IPS-20b (cell line): Measurements from ENCODE around the gene POLR1G.
"Not testable (repeated sequence)": the region's sequence is repeated elsewhere in the genome, so short reads cannot be mapped to it uniquely, and the experiment has no call there.

Experiments used
- H3K27ac ChIP-seq: one replicate; pipeline ENCODE4 v1.5.1; 2013; ENCODE audit warnings: low read length
- H3K27me3 ChIP-seq: 2 replicates; pipeline ENCODE4 v1.6.1; 2013; ENCODE audit warnings: mild to moderate bottlenecking, low read length, inconsistent platforms; ENCODE audit not compliant: insufficient read depth
- H3K36me3 ChIP-seq: 2 replicates; pipeline ENCODE4 v1.6.1; 2013; ENCODE audit warnings: low read depth, mild to moderate bottlenecking, inconsistent platforms, low read length, moderate library complexity; ENCODE audit not compliant: insufficient read depth
- H3K4me1 ChIP-seq: 2 replicates; pipeline ENCODE4 v1.6.1; 2013; ENCODE audit warnings: mild to moderate bottlenecking, control low read depth, inconsistent platforms, low read length, moderate library complexity; ENCODE audit not compliant: insufficient read depth
- H3K4me3 ChIP-seq: 2 replicates; pipeline ENCODE4 v1.5.1; 2013; ENCODE audit warnings: mild to moderate bottlenecking, low read length, inconsistent platforms
- H3K9ac ChIP-seq: 2 replicates; pipeline ENCODE4 v1.6.1; 2013; ENCODE audit warnings: low read depth, mild to moderate bottlenecking, inconsistent platforms, low read length, moderate library complexity
- H3K9me3 ChIP-seq: 2 replicates; pipeline ENCODE4 v1.6.1; 2013; ENCODE audit warnings: mild to moderate bottlenecking, low read depth, low read length, inconsistent platforms; ENCODE audit not compliant: insufficient read depth

The POLR1G gene

GRCh38 chr19:45424191-45425058 is 18.0 kb downstream of the POLR1G start:
- peak overlapping the region; percentile 70 for H3K27ac ChIP-seq
- peak overlapping the region; percentile 89 for H3K9ac ChIP-seq
- H3K27me3 ChIP-seq: peaks cover 5% of the 10 kb centered on the region; the same call in 1 of the 2 replicates
- 0 out of 2 replicates have a peak, but pooled peaks cover 6% of the 10 kb centered on the region for H3K36me3 ChIP-seq
- no peaks in the 10 kb centered on the region; the same call in 1 of the 2 replicates for H3K4me1 ChIP-seq
- H3K4me3 ChIP-seq: peak overlapping the region; percentile 85
- no peaks in the 10 kb centered on the region for H3K9me3 ChIP-seq

GRCh38 chr19:45428384-45429231 is 22.2 kb downstream of the POLR1G start:
- Histone ChIP-seq H3K27me3 (peaks cover 5% of the 10 kb centered on the region; the same call in 1 of the 2 replicates), H3K4me3 (peak overlapping the region; percentile 74), H3K9ac (peak overlapping the region; percentile 41; the same call in 1 of the 2 replicates), H3K9me3 (no peaks in the 10 kb centered on the region), H3K4me1 (no peaks in the 10 kb centered on the region; the same call in 1 of the 2 replicates), H3K36me3 (no peaks in the 10 kb centered on the region), H3K27ac (no peak overlapping the region)

GRCh38 chr19:45429896-45430295 is 23.5 kb downstream of the POLR1G start:
- not testable (repeated sequence) for H3K36me3 ChIP-seq, H3K9me3 ChIP-seq, H3K27ac ChIP-seq, H3K27me3 ChIP-seq, H3K9ac ChIP-seq, H3K4me1 ChIP-seq, H3K4me3 ChIP-seq

- H3K9me3 ChIP-seq, H3K27ac ChIP-seq, H3K4me1 ChIP-seq, H3K36me3 ChIP-seq, H3K27me3 ChIP-seq, H3K4me3 ChIP-seq, H3K9ac ChIP-seq: not testable (repeated sequence)
Measured at GRCh38 chr19:45431008-45431407, 24.6 kb downstream of the POLR1G start.

- not testable (repeated sequence) for H3K36me3 ChIP-seq, H3K27me3 ChIP-seq, H3K4me3 ChIP-seq, H3K27ac ChIP-seq, H3K9me3 ChIP-seq, H3K4me1 ChIP-seq, H3K9ac ChIP-seq
Measured at GRCh38 chr19:45432543-45432942, 26.1 kb downstream of the POLR1G start.

GRCh38 chr19:45437328-45437727 is 30.9 kb downstream of the POLR1G start:
- Histone ChIP-seq H3K27me3 (peaks cover 12% of the 10 kb centered on the region; the same call in 1 of the 2 replicates), H3K9me3 (no peaks in the 10 kb centered on the region), H3K36me3 (no peaks in the 10 kb centered on the region), H3K4me1 (no peaks in the 10 kb centered on the region), H3K4me3 (no peak overlapping the region), H3K27ac (no peak overlapping the region), H3K9ac (no peak overlapping the region)

GRCh38 chr19:45439190-45439568 is 32.7 kb downstream of the POLR1G start:
- Histone ChIP-seq H3K4me3 (peak overlapping the region; percentile 69; the same call in 1 of the 2 replicates), H3K4me1 (peaks cover 2% of the 10 kb centered on the region; the same call in 1 of the 2 replicates), H3K27ac (no peak overlapping the region), H3K9me3 (no peaks in the 10 kb centered on the region), H3K36me3 (no peaks in the 10 kb centered on the region), H3K9ac (no peak overlapping the region; the same call in 1 of the 2 replicates), H3K27me3 (peaks cover 22% of the 10 kb centered on the region; the same call in 1 of the 2 replicates)

- H3K9ac ChIP-seq: peak overlapping the region; percentile 70; the same call in 1 of the 2 replicates
- H3K4me1 ChIP-seq: peaks cover 6% of the 10 kb centered on the region; the same call in 1 of the 2 replicates
- H3K9me3 ChIP-seq: no peaks in the 10 kb centered on the region
- no peaks in the 10 kb centered on the region for H3K36me3 ChIP-seq
- H3K4me3 ChIP-seq: peak overlapping the region; percentile 69; the same call in 1 of the 2 replicates
- H3K27me3 ChIP-seq: peaks cover 25% of the 10 kb centered on the region; the same call in 1 of the 2 replicates
- no peak overlapping the region for H3K27ac ChIP-seq
Measured at GRCh38 chr19:45439569-45440258, 33.3 kb downstream of the POLR1G start.

- Histone ChIP-seq H3K27ac (no peak overlapping the region), H3K36me3 (no peaks in the 10 kb centered on the region), H3K9ac (peak overlapping the region; percentile 70; the same call in 1 of the 2 replicates), H3K4me1 (peaks cover 7% of the 10 kb centered on the region; the same call in 1 of the 2 replicates), H3K9me3 (no peaks in the 10 kb centered on the region), H3K27me3 (peaks cover 30% of the 10 kb centered on the region; the same call in 1 of the 2 replicates), H3K4me3 (peak overlapping the region; percentile 69; the same call in 1 of the 2 replicates)
Measured at GRCh38 chr19:45440259-45440638, 33.8 kb downstream of the POLR1G start.

- H3K36me3 ChIP-seq: no peaks in the 10 kb centered on the region
- H3K9ac ChIP-seq: no peak overlapping the region
- no peak overlapping the region for H3K27ac ChIP-seq
- H3K4me3 ChIP-seq: no peak overlapping the region
- peaks cover 33% of the 10 kb centered on the region; the same call in 1 of the 2 replicates for H3K27me3 ChIP-seq
- peaks cover 7% of the 10 kb centered on the region; the same call in 1 of the 2 replicates for H3K4me1 ChIP-seq
- H3K9me3 ChIP-seq: no peaks in the 10 kb centered on the region
Measured at GRCh38 chr19:45440873-45441654, 34.6 kb downstream of the POLR1G start.
